NCI-H2081 treated with DMSO at 0.1 percent for 48 hours (cell line): ENCODE measurements around the gene CASK.

Experiments
- DNase-seq: peaks from one replicate; lab custom pipeline; 2025; lab: John Stamatoyannopoulos, UW

The CASK gene

GRCh38 chrX:41559235-41560052, 363.9 kb downstream of the CASK start:
- no peak for DNase-seq

GRCh38 chrX:41558531-41558930, 364.8 kb downstream of the CASK start:
- DNase-seq = no peak

- no peak for DNase-seq
These were observed 366.4 kb downstream of the CASK start for GRCh38 chrX:41556958-41557357.

DNA sequence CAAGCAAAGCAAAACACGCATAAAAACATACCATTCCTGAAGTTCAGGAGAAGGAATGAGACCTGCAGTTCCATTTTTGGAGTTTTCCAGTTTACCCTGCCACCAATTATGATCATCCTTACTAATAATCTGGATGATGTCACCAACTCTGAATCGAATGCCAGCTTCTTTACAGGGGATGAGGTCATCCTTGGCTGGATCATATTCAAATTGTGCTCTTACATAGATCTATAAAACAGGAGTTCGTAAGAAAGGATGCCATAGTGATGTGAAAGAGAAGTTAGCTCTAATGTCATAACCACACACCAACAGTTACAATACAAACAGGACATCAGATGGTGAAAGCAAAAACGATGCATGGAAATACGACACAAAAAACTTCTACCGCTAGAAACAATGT, 369.7 kb downstream of the CASK start:
- no peak for DNase-seq

GRCh38 chrX:41548411-41548810, 374.9 kb downstream of the CASK start:
- DNase-seq = no peak

DNA sequence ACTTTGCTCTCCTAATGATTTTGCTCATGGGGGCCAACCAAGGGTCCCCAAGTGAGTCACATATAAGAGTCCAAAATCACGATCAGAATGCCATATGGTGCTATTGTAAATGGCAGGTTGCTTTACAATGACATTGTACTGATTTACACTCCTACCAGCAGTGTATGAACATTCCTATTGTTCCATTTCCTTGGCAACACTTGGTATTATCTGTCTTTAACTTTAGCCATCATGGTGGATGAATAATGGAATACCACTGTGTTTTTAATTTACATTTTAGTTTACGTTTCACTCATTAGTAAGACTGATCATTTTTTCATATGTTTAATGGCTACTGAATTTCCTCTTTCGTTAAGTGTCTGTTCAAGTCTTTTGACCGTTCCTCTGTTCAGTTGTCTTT, 379.7 kb downstream of the CASK start:
- no peak for DNase-seq

DNA sequence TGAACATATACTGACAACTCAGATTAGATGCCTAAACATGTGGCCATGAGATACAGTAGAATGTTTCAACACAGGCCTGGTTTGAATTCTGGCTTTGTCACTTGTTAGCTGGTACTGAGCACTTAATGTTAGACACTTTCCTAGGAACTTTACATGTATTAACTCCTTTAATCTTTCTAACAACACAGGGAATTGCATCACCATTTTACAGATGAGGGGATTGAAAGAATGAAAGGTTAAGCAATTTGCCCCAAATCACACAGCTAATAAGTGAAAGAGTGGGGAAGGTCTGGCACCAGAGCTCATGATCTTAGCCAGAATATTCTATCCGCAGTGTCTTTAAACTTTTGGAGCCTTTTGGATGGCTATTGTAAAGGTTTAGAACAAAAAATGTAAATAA, 380.3 kb downstream of the CASK start:
- DNase-seq = no peak

GRCh38 chrX:41542536-41542935, 380.8 kb downstream of the CASK start:
- no peak for DNase-seq

DNA sequence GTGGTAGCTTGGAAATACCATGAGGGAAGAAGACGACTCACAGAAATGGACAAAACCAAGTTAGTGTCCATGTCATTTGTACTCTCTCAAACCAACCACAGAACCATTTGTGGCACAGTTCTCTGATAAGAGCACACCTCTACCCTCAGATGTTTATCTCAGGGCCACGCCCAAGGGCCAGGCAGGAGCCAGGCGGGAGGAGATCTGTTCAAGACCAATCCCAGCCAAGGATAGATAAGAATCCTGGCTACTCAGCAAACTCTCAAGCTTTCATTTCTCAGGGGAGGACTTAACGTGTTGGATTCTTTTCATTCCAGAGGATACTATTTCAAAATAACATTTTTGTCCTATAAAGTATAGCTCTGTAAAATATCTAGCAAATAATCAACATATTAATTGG, 381.2 kb downstream of the CASK start:
- no peak for DNase-seq

DNA sequence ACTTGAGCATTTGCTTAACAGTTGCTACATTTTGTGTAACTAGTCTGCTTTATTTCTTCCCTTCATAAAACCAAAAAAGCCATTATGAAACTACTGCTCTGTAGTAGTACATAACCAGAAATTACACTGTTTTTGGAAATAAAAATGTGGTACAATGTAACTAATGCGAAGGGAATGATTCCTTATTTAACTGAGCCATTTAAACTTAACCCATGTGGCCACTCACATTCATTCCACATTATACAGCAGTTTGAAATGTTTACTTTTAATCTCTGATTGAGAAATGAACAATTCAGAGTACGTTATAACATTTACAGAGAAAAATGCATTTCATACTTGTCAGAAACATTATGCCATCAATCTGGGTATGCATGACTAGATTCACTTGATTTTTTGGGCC, 382.0 kb downstream of the CASK start:
- DNase-seq = no peak

DNA sequence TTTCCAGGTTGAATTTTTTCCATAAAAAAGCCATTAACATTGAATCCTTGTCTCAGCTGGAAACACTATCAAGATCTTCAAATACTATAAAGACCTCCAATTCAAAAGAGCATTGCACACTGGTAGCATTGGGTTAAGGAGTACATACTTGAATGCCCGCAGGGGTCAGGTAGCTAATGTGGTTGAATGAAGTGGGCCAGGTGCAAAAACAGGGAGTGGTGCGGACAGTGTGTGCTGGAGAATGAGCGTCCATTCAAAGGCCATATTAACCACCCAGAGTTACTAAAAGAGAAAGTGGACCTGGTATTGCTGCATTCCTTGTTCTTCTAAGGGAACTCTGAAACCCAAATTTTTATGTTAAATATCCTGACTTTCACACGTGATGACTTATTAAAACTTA, 384.6 kb downstream of the CASK start:
- DNase-seq = no peak

DNA sequence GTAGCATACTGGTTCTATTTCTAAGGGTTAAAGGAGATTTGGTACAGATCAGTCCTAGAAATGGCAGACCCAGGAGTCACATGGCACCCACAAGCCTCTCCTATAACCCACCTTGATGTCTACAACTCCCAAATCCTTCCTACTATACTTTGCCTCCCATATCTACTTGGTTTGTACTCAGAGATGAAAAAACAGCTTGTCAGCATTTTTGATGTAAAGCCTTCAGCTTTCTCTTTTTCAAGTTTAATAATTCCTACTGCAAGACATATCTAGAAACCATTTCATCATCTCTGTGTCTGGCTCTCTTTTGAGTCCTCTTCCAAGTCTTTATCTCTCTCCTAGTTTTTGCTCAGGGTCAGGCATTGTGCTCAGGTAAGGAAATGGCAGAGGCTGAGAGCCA, 393.3 kb downstream of the CASK start:
- DNase-seq = no peak

DNA sequence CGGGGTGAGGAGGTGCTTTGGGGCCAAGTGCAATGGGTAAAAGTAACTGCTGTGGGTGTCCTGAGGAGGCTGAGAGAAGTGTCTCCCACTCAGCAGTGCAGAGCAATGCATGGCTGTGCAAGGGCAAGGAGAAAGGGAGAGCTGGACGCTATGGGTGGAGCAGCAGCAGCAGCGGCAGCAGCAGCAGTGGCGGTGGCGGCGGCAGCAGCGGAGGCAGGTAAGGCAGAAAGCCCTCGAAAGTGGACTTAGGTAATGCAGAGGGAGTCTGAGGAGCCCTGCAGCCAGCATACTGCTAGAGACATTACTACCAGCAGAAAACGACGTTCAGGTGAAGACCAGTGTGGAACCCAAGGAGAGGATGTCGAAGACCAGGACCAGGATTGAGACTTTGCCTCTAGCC, 394.1 kb downstream of the CASK start:
- DNase-seq = no peak

GRCh38 chrX:41528784-41529183, 394.6 kb downstream of the CASK start:
- no peak for DNase-seq

- DNase-seq = no peak
These were observed 396.4 kb downstream of the CASK start for GRCh38 chrX:41526925-41527324.

GRCh38 chrX:41526271-41526670, 397.1 kb downstream of the CASK start:
- no peak for DNase-seq

GRCh38 chrX:41522671-41523070, 400.7 kb downstream of the CASK start:
- DNase-seq = no peak

- no peak for DNase-seq
These were observed 401.3 kb downstream of the CASK start for GRCh38 chrX:41522081-41522480.

DNA sequence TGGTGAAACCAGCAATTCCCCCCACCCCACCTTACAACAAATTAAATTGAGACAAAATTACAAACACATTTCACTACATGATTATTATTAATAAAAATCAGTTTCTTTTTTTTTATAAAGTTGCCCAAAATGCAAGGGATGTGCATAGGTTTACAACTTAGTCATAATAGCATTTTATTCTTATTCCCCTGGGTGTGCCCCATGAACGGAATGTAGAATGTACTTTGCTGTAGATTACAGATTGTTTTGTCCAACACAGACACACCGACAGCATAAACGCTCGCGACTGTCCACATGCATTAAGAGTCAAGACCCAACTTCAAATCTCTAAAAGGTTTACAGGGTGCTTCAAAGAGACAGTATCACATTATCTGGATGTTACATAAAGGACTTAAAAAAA, 403.9 kb downstream of the CASK start:
- DNase-seq = no peak

- DNase-seq = no peak
These were observed 404.5 kb downstream of the CASK start for GRCh38 chrX:41518841-41519220.

- DNase-seq = no peak
These were observed 405.1 kb downstream of the CASK start for GRCh38 chrX:41518127-41518840.

DNA sequence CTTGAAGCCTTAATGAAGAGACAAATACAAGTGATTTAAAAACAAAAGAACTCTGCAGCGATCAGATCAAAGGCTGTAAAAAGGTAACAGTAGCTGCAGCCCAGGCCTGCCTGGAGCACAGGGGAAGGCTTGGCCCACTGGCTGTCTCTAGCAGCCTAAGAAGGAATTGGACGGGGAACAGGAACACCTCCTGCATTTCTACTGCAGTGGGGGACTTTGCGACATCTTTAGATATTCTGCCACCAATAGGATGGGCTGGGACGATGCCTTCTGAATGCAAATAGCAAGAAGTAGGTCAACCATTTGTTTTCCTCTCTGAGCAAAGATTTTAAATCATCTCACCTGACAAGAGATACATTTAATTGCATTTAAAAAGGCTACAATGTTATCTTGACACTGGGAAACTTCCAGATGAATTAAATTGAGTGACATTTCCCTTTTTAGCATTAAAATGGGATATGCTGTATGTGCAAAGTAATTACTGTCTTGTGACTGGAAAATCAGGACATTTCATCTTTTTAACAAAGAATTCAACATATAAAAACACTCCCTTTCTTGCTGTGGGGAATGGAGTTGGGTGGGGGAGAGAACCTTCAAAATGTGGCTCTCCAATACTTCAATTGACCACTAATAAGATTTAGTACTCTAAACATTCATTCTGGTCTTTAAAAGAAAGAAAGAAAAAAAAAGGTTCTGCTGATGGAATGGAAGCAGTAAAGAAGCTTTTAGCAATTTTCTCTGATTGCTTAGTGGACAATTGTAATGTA, 406.2 kb downstream of the CASK start:
- DNase-seq = no peak

DNA sequence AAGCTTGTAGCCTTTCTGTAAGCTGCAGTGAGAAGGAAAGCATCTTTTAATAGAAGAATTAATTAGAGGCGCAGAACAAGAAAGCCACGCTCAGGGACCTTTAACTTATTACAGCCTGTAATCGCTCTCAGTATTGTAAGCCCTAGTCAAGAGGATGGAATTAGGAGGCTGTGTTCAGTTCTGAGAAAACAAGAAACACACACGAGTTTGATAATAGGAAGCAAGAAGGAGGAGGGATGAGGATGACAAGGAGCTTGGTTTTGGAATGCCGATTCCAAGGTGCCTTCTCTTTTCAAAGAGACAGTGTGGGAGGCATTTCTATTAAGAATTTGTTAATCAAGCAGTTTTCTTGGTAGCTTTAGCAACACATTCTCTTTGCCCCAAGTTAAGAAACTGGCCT, 406.9 kb downstream of the CASK start:
- no peak for DNase-seq
